Measurements from ENCODE around the gene SNRNP27. TPM values are rescaled to one million over a fixed set of nuclear protein-coding genes. Genes with fewer than 3 reads are reported as not detected.
"Not testable (repeated sequence)": the region's sequence is repeated elsewhere in the genome, so short reads cannot be mapped to it uniquely, and the experiment has no call there.

SNRNP27 gene
- total RNA-seq, 1 experiment from 2014 or later: 47.1 TPM

DNA sequence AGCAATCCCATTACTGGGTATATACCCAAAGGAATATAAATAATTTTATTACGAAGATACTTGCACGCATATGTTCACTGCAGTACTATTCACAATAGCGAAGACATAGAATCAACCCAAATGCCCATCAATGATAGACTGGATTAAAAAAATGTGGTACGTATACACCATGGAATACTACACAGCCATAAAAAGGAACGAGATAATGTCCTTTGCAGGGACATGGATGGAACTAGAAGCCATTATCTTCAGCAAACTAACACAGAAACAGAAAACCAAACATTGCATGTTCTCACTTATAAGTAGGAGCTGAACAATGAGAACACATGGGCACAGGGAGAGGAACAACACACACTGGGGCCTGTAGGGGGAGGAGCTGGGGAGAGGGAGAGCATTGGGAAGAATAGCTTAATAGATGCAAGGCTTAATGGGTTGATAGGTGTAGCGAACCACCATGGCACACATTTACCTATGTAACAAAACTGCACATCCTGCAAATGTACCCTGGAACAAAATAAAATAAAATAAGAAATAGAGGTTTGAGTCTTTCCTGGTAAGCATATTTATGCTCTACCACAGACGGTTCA is 825 bp upstream of the SNRNP27 start:
- not testable (repeated sequence) for H3K9me3 ChIP-seq (ENCODE audit: control insufficient read depth, low read depth, low read length); H3T11ph ChIP-seq (ENCODE audit: low read length); H3K27ac ChIP-seq (ENCODE audit: insufficient read length, low read depth, low read length); H4K20me1 ChIP-seq (ENCODE audit: control insufficient read depth, insufficient read depth, insufficient read length); H2BK20ac ChIP-seq (ENCODE audit: low read depth, low read length, poor library complexity, severe bottlenecking); H4K91ac ChIP-seq (ENCODE audit: insufficient read length, low read depth, low read length); DNase-seq; H3K4ac ChIP-seq (ENCODE audit: low read depth, low read length); H3K4me1 ChIP-seq (ENCODE audit: insufficient read depth, low read length); H2BK120ac ChIP-seq (ENCODE audit: low read depth, low read length, poor library complexity, severe bottlenecking); H4K8ac ChIP-seq (replicated peaks; ENCODE audit: insufficient read length, low read depth, low read length); H4K5ac ChIP-seq (ENCODE audit: insufficient read length, low read depth, low read length); H3K14ac ChIP-seq (ENCODE audit: insufficient read depth, low read length); H3K56ac ChIP-seq (ENCODE audit: insufficient read length, low read depth, low read length); H3K79me1 ChIP-seq (ENCODE audit: insufficient read depth, low read depth, low read length, poor library complexity, severe bottlenecking); H3K18ac ChIP-seq (ENCODE audit: insufficient read length, low read depth, low read length); H3K23ac ChIP-seq (ENCODE audit: insufficient read length, low read depth, low read length); H3K9me3 Mint-ChIP-seq; H3K79me2 ChIP-seq (ENCODE audit: insufficient read depth, low read length); H2BK15ac ChIP-seq (ENCODE audit: low read depth, low read length); H3K23me2 ChIP-seq (ENCODE audit: insufficient read length, low read depth, low read length, poor library complexity, severe bottlenecking); H3K27me3 ChIP-seq (ENCODE audit: insufficient read depth, low read length); H3K27me3 Mint-ChIP-seq (ENCODE audit: low read depth); H3K9ac ChIP-seq (ENCODE audit: extremely low read depth, insufficient read length, low read length); H2AK5ac ChIP-seq (ENCODE audit: insufficient read length, low read length); H2BK5ac ChIP-seq (ENCODE audit: insufficient read length, low read length); H2BK12ac ChIP-seq (ENCODE audit: insufficient read length, low read depth, low read length)
- TF ChIP-seq, protein P1, sequence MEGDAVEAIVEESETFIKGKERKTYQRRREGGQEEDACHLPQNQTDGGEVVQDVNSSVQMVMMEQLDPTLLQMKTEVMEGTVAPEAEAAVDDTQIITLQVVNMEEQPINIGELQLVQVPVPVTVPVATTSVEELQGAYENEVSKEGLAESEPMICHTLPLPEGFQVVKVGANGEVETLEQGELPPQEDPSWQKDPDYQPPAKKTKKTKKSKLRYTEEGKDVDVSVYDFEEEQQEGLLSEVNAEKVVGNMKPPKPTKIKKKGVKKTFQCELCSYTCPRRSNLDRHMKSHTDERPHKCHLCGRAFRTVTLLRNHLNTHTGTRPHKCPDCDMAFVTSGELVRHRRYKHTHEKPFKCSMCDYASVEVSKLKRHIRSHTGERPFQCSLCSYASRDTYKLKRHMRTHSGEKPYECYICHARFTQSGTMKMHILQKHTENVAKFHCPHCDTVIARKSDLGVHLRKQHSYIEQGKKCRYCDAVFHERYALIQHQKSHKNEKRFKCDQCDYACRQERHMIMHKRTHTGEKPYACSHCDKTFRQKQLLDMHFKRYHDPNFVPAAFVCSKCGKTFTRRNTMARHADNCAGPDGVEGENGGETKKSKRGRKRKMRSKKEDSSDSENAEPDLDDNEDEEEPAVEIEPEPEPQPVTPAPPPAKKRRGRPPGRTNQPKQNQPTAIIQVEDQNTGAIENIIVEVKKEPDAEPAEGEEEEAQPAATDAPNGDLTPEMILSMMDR (conservative IDR thresholded peaks at IDR 0.05): peak; percentile 25; the same call in 1 of the 3 replicates
- no CpG with 5 or more reads among the region's 7 CpGs for WGBS (ENCODE audit: extremely low coverage, insufficient read length, low lambda C conversion rate)
- Histone ChIP-seq H2AFZ (ENCODE audit: low read length) (peak overlapping the region; percentile 98), H3K4me2 (ENCODE audit: insufficient read depth, insufficient read length, low read length) (peak overlapping the region; percentile 90)
- Mint-ChIP-seq H3K4me3 (peak overlapping the region; percentile 99), H3K36me3 (ENCODE audit: insufficient read depth in 1 of 3, low read depth in 3 of 3) (peaks cover 9 to 27% (median 25%) of the 10 kb centered on the region in 3 experiments; a peak in 6 of 7 replicates), H3K27ac (peak overlapping the region in 1 of 3 experiments; percentile 97; a peak in 4 of 7 replicates), H3K4me1 (peaks cover 0 to 11% of the 10 kb centered on the region in 2 experiments)

DNA sequence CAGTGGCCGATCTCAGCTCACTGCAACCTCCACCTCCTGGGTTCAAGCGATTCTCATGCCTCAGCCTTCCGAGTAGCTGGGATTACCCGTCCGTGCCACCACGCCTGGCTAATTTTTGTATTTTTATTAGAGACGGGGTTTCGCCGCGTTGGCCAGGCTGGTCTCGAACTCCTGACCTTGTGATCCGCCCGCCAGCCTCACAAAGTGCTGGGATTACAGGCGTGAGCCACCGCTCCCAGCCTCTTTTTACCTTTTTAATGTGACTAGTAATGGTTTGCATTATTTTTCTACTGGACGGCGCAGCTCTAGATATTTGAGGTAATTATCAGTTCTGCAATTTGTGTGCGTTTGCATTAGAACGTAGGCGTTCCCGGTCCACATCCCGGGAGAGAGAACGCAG is 981 bp downstream of the SNRNP27 start:
- not testable (repeated sequence) for DNase-seq; H3K9me3 ChIP-seq (ENCODE audit: control insufficient read depth, low read depth, low read length); H2BK15ac ChIP-seq (ENCODE audit: low read depth, low read length); H2AK5ac ChIP-seq (ENCODE audit: insufficient read length, low read length); H3K79me1 ChIP-seq (ENCODE audit: insufficient read depth, low read depth, low read length, poor library complexity, severe bottlenecking); H2BK120ac ChIP-seq (ENCODE audit: low read depth, low read length, poor library complexity, severe bottlenecking); H3K23ac ChIP-seq (ENCODE audit: insufficient read length, low read depth, low read length); H3K79me2 ChIP-seq (ENCODE audit: insufficient read depth, low read length); H4K91ac ChIP-seq (ENCODE audit: insufficient read length, low read depth, low read length); H2BK5ac ChIP-seq (ENCODE audit: insufficient read length, low read length); H3K14ac ChIP-seq (ENCODE audit: insufficient read depth, low read length); H3T11ph ChIP-seq (ENCODE audit: low read length); H3K27me3 ChIP-seq (ENCODE audit: insufficient read depth, low read length); H3K56ac ChIP-seq (ENCODE audit: insufficient read length, low read depth, low read length); H3K18ac ChIP-seq (ENCODE audit: insufficient read length, low read depth, low read length); H4K20me1 ChIP-seq (ENCODE audit: control insufficient read depth, insufficient read depth, insufficient read length); H3K4me1 ChIP-seq (ENCODE audit: insufficient read depth, low read length); H4K5ac ChIP-seq (ENCODE audit: insufficient read length, low read depth, low read length); H3K9me3 Mint-ChIP-seq; H3K4ac ChIP-seq (ENCODE audit: low read depth, low read length); H3K27me3 Mint-ChIP-seq (ENCODE audit: low read depth); H3K23me2 ChIP-seq (ENCODE audit: insufficient read length, low read depth, low read length, poor library complexity, severe bottlenecking); H2BK20ac ChIP-seq (ENCODE audit: low read depth, low read length, poor library complexity, severe bottlenecking); H2AFZ ChIP-seq (ENCODE audit: low read length); H4K8ac ChIP-seq (replicated peaks; ENCODE audit: insufficient read length, low read depth, low read length); H3K27ac ChIP-seq (ENCODE audit: insufficient read length, low read depth, low read length); H2BK12ac ChIP-seq (ENCODE audit: insufficient read length, low read depth, low read length)
- no CpG with 5 or more reads among the region's 23 CpGs for WGBS (ENCODE audit: extremely low coverage, insufficient read length, low lambda C conversion rate)
- Histone ChIP-seq H3K9ac (ENCODE audit: extremely low read depth, insufficient read length, low read length) (peak overlapping the region; percentile 92), H3K4me2 (ENCODE audit: insufficient read depth, insufficient read length, low read length) (peak overlapping the region; percentile 90)
- peak overlapping the region in 1 of 3 experiments; percentile 100; a peak in 1 of 7 replicates for H3K27ac Mint-ChIP-seq
- H3K4me3 Mint-ChIP-seq: peak overlapping the region; percentile 99
- peaks cover 9 to 42% (median 36%) of the 10 kb centered on the region in 3 experiments; a peak in 6 of 7 replicates for H3K36me3 Mint-ChIP-seq (ENCODE audit: insufficient read depth in 1 of 3, low read depth in 3 of 3)
- H3K4me1 Mint-ChIP-seq: peaks cover 0 to 11% of the 10 kb centered on the region in 2 experiments

Measured in H9 (cell line).